DMS153 treated with DMSO at 0.1 percent for 48 hours (cell line): ENCODE measurements around the gene PROKR2.

Experiments used
- DNase-seq: peaks from one replicate; lab custom pipeline; 2025; ENCODE audit not compliant: unreplicated experiment; lab: John Stamatoyannopoulos, UW

PROKR2 gene

GRCh38 chr20:5290596-5290995 lies 26.2 kb downstream of the PROKR2 start:
- no peak for DNase-seq

- no peak for DNase-seq
Observed at GRCh38 chr20:5282561-5282960, 34.2 kb downstream of the PROKR2 start.

DNA sequence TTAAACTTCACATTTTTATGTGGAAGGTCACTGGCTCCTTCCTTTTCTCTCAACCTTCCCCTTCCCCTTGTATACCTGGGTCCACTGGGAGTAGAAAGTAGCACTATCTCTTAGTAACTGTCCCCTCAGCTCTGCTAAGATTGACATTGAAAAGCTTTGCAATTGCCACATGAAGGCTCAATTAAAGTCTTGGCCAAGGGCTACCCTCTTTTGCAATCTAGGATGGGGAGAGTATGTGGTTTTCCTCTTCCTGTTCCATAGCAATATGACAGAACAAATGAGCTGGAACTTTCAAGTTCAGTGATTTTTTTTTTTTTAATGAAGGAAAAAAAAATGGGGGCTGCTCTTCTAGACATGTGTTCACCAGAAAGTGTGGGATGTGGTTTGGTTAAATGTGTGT lies 37.1 kb downstream of the PROKR2 start:
- no peak for DNase-seq

- no peak for DNase-seq
Observed at GRCh38 chr20:5272268-5272667, 44.5 kb downstream of the PROKR2 start.

GRCh38 chr20:5270603-5271002 lies 46.2 kb downstream of the PROKR2 start:
- DNase-seq = no peak

GRCh38 chr20:5268449-5268848 lies 48.3 kb downstream of the PROKR2 start:
- no peak for DNase-seq

GRCh38 chr20:5267092-5267491 lies 49.7 kb downstream of the PROKR2 start:
- DNase-seq = no peak
